Measurements from ENCODE around the gene LCE3D.
"Not testable (repeated sequence)": the region's sequence is repeated elsewhere in the genome, so short reads cannot be mapped to it uniquely, and the experiment has no call there.

The LCE3D gene

DNA sequence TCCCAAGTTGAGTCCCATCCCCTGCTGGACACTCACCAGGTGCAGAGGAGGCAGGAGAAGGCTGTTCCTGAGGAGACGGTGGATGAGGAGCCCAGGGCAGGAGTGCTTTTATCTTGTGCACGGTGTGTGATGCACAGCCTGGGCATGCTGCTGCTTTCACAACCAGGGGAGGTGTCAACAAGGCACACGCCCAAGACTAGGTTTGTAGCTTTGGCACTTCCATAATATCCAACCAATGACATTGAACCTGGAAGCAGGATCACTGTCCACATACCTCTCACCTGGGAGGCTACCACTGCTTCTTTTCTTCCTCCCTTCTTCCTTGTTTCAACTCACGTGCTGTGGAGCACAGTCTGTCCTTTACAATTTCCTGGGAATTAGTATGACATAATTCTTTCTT lies at the start of gene LCE3D:
Gene LCE3D (minus strand): TSS at position 84 of the 400 bp plus-strand sequence. CDS start 580 bp downstream, outside the sequence.
- no peak for DNase-seq (ENCODE audit: low spot score)

- DNase-seq (ENCODE audit: low spot score), result no peak
Measured at GRCh38 chr1:152626744-152627143, 46.4 kb upstream of the LCE3D start.

- no peak for DNase-seq (ENCODE audit: low spot score)
Measured at GRCh38 chr1:152623203-152623844, 43.0 kb upstream of the LCE3D start.

- DNase-seq (ENCODE audit: low spot score), result no peak
Measured at GRCh38 chr1:152622803-152623202, 42.5 kb upstream of the LCE3D start, which contains the start of gene LCE3A. Gene LCE3A, minus strand, starts transcription at chr1:152623103. Its CDS starts 0 bp downstream, at chr1:152623103.

- no peak for DNase-seq (ENCODE audit: low spot score)
Measured at GRCh38 chr1:152621993-152622392, 41.7 kb upstream of the LCE3D start.

GRCh38 chr1:152613511-152613910 lies 33.2 kb upstream of the LCE3D start, which contains the start of gene LCE3B:
Gene LCE3B, plus strand, starts transcription at chr1:152613811. Its CDS starts 0 bp downstream, at chr1:152613811.
- DNase-seq (ENCODE audit: low spot score), result no peak

DNA sequence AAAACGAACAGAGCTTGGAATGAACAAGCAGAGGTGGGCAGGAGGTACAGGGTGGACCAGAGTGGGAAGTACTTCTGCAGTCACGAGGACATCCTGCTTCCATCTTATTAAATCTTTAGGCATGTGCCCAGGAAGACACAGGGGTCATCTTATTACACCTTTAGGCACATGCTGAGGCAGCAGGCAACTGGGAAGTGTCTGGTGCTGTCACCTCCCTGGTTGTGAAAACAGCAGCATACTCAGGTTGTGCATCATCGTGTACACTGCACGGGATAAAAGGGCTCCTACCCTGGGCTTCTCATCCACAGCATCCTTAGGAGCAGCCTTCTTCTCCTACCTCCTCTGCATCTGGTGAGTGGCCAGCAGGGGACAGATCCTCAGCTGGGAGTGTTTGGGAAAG lies 19.6 kb upstream of the LCE3D start, which contains the start of gene LCE3C:
Gene LCE3C (plus strand): TSS at position 301 of the 400 bp plus-strand sequence. CDS start 498 bp downstream, outside the sequence.
- DNase-seq (ENCODE audit: low spot score), result no peak

GRCh38 chr1:152596986-152597385 lies 16.7 kb upstream of the LCE3D start:
- DNase-seq (ENCODE audit: low spot score), result no peak

- no peak for DNase-seq (ENCODE audit: low spot score)
Measured at GRCh38 chr1:152585586-152585985, 5.3 kb upstream of the LCE3D start.

DNA sequence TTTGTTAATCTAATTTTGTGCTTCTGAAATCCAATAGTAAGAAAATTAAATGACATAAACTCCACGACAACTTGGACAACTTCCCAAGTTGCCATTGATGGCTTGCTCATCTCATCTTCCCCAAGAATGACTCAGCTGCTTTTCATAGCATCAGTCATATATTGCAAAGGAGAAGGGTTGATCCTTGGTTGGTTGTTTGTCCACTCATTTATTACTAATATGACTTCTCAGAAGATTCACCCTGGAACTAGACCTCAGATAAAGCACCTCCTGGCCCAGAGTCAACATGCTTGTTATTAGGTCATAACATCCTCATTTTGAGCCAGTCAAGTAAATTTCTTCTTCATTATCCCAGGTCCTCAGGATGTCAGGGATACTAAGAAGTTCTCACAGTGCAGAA lies 2.3 kb upstream of the LCE3D start:
- no peak for DNase-seq (ENCODE audit: low spot score)

- DNase-seq (ENCODE audit: low spot score), result not testable (repeated sequence)
Measured at GRCh38 chr1:152579526-152579925, 790 bp downstream of the LCE3D start.

- no peak for DNase-seq (ENCODE audit: low spot score)
Measured at GRCh38 chr1:152577168-152577567, 3.1 kb downstream of the LCE3D start.

DNA sequence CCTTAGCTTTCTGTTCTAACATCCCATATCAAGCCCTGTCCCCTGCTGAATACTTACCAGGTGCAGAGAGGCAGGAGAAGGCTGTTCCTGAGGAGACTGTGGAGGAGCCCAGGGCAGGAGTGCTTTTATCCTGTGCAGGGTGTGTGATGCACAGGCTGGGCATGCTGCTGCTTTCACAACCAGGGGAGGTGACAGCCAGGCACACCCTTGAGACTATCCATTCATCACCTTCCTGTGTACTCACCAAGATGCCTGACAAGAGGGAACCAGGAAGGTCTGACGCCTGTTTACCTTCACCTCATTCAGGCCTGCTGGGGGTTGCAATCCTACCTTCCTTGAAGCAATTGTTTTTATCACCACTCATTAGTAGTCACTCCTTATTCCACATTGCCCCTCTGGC lies 13.6 kb downstream of the LCE3D start, which contains the start of gene LCE3E:
Gene LCE3E (minus strand): TSS at position 100 of the 400 bp plus-strand sequence. CDS start 572 bp downstream, outside the sequence.
- no peak for DNase-seq (ENCODE audit: low spot score)

DNA sequence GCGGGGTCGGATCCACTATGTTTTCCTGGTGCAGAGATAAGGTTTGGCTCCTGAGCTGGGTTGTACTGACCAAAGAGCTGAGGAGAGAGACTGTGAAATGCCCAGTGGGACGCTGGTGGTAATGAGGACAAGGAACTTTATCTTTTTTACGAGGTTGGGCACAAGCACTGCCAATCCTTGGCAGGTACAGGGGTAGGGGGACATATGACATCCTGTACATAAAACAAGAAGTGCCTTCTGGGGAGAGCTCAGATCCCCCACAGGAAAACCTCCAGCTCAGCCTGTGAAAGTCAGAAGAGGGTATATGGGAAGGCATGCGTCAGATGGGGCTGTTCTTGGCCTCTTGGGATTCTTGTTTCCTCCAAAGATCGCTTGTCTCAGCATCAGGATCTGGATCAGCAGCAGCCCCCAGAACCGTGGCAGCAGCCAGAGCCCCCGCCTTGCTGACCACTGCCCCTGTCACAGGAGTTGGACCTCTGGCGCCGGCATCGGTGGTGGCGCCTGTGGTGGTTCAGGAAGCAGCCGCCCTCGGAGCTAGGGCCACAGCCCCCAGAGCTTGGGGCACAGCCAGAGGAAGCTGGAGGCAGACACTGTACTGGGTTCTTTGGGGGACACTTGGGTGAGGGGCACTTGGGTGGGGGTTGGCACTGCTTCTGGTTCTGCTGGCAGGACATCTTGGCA lies 14.6 kb downstream of the LCE3D start:
- no peak for DNase-seq (ENCODE audit: low spot score)

- DNase-seq (ENCODE audit: low spot score), result no peak
Measured at GRCh38 chr1:152565115-152565514, 15.2 kb downstream of the LCE3D start.

DNA sequence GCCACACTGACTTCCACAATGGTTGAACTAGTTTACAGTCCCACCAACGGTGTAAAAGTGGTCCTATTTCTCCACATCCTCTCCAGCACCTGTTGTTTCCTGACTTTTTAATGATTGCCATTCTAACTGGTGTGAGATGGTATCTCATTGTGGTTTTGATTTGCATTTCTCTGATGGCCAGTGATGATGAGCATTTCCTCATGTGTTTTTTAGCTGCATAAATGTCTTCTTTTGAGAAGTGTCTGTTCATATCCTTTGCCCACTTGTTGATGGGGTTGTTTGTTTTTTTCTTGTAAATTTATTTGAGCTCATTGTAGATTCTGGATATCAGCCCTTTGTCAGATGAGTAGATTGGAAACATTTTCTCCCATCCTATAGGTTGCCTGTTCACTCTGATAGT lies 32.0 kb downstream of the LCE3D start:
- not testable (repeated sequence) for DNase-seq (ENCODE audit: low spot score)

DNA sequence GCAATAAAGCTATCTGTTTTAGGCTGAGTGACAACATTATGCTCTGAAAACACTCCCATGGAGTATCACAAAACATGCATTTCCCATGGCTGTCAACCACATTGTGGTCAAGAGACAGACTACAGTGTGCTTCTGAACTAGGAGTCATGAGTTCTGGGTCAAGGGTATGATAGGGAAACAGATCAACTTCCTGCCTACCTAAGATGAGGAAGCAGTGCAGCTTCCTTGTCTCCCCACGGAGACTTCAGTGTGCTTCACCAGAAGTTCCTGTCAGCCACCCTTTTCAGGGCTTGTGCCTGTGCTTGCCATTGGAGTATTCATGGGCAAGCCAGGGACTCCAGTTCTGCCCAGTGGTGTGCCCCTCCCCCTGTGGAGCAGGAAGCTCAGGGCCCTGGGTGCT lies 33.6 kb downstream of the LCE3D start:
- no peak for DNase-seq (ENCODE audit: low spot score)

DNA sequence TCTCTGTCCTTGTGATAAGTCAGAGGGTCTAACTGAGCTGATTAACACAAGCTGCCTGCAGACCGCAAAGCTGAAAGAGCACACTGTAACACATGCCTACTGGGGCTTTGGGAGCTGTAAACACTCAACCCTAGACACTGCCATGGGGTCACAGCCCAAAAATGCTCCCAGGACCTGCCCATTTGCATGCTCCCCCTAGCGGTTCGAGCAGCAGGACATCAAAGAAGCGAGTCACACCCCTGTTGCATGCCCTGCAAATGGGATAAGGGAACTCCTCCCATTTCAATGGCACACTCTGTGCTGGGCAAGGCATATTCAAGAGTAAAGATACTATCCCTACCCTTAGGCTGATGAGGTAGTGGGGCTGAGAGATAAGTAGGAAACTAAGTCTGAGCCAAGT lies 36.5 kb downstream of the LCE3D start:
- no peak for DNase-seq (ENCODE audit: low spot score)

DNA sequence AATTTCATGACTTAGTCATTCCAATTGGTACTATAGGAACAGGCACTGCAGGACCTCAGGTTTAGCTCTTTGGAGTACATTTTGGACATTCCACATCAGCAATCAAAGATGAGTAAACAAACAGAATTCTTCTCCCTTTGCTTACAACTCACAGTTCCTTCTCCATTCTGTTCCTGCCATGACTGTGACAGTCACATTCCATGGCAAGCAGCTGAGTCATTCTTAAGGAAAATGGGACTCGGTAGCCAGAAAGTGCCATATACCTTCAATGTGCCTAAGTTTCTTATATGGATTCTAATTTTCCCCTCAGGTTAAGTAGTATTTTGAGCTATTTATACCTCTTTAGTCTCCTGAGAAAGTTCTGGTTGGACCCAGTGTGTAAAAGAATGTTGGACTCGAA lies 40.4 kb downstream of the LCE3D start:
- DNase-seq (ENCODE audit: low spot score), result no peak

DNA sequence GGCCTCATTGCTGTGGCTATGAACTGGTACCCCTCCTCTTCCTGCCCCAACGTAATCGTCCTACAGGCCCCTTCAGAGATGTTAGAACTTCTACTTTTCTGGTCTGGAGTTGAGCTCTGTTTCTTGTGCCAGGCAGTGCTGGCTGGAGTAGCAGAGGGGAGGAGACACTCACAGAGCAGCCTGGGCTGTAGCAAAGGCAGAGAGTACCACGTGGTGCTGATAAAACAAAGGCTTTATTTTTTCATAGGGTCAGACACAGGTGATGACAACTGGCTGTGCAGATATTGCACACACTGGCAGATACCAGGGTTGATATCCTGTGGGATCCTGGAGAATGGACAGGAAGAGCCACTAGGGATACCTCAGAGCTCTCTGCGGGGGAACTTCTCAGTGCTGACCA lies 42.8 kb downstream of the LCE3D start:
- DNase-seq (ENCODE audit: low spot score), result no peak

DNA sequence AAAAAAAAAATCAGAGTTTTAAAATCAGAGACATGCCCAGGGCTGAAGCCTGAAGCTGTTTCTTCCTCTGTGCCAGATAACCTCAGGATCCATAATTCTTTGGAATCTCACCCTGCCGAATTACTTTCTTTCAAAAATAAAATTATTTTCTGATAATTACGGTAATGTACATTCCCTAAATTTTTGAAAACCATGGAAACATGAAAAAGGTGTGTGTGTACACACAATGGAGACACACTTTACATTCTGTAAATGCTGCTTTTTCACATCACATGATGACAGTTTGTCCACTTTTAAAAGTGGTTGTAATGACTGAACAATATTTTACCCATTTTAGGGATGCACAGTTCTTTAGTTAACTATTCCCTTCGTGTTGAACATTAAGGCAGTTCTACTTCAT lies 44.5 kb downstream of the LCE3D start:
- no peak for DNase-seq (ENCODE audit: low spot score)

DNA sequence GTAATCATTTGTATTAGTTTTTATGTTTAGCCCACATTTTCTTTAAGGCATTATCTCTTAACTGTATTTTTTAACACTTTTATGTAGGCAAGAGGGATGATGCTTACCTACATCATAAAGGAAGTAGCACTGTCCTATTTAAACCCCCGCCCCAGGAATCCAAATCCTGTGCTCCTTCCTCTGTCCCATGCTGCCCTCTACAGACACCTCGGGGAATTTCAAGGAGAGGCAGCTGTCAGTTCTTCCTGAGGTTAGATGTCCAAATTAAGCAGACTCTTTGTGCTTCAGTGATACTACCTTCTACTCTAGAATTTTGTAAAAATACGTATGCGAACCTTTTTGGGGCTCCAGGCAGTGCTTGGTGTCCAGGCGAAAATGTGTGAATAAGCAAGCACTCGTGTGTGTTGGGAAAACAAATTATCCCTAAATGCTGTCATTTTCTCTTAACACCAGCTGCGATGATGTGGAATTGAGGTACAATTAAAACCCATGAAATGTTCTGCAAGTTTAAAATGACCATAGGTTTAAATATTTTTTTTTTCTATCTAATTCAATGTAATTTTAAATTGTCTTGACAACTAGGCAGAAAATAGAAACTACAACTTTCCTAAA lies 46.9 kb downstream of the LCE3D start:
- DNase-seq (ENCODE audit: low spot score), result no peak

Data from D341Med (cell line).